Stimulated activated CD8-positive, alpha-beta memory T cell treated with anti-CD3 and anti-CD28 coated beads, Interleukin-7, amount 100 ng/mL, for 4 hours (primary cell): ENCODE data around the gene FNBP1L.

Source experiments
- DNase-seq, 2 donors: peaks; one replicate each; pipeline ENCODE4 v3.0.0-alpha.2; 2020; ENCODE audit warnings: low read depth in 2 of 2

FNBP1L gene

DNA sequence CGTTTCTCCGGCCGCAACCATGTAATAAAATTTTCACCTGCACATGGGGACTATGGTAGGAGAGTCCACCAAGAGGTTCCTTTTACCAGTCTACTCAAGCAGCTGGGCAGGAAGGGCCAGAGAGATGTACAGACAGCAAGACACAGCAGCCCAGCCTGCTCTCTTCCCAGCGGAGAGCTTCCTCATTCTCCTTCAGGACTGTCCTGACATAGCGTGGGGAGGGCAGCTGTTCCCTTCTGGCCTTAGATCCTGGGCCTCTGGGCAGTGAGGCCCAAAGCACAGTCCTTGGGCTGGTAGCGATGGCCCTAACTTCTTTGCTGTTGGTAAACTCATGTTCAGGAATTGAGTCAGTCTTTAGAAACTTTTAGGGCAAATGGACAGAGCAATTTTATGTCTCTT lies 144.6 kb downstream of the FNBP1L start:
- no peak for DNase-seq

DNA sequence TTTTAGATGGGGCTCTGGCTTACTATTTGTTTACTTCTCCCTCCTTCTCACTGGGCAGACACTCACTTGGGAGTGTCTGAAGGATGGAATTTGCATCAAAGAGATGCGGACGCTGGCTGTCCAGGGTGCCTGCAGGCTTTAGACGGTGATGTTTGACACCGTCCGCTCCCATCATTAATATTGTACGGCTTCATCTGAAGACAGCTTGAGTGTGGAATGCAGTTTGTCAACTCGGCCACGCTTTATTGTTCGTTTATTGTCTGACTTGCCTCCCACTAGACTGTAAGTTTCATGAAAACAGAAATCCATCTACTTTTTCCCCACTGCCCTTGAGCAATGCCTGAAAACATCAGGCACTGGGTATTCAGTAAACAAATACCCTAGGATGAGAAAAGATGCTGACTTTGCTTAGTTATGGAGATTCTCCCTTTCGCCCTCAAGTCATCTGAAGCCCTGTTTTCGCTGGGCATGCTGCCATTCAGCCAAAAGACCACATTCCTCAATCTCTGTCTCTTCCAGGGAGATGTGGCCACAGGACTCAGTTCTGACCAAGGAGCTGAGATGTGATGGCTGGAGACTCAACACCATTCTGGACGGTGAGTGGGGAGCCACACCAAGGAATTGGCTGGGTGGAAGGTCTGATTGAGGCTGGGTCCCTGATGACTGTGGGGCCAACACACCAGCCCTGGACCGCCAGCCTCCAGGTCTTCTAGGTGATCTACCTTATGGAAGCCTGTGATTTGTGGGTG lies 146.1 kb downstream of the FNBP1L start:
- no peak for DNase-seq

DNA sequence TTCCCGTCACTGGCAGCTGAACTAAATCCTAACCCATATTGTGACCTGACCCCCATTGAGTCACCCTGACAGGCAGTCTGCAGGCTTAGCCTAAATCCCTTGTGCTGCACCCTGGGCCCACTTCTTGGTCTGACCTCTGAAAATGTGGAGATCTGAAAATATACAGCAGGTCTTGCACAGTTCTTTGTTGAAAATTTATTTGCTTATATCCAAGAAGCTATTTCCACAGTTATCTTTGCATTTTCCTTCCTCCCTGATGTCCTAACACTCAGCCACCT lies 146.6 kb downstream of the FNBP1L start:
- no peak for DNase-seq

DNA sequence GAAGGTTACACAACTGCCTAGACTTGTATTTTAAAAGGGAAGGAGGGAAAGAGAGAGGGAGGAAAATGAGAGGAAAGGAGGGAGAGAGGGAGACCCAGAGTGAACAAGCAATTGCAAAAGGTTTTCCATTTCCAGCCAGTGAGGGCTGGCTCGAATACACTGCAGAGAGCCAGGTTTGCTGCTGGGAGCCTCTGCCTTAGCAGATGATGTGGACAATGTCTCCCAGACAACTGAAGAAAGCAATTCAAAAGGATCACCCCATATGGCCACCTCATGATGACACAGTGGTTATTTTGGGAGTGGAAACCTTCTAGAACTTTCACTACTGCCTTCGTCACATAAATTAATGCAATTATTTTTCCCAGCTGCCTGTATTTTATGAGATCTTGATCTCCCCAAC lies 147.3 kb downstream of the FNBP1L start:
- no peak for DNase-seq

DNA sequence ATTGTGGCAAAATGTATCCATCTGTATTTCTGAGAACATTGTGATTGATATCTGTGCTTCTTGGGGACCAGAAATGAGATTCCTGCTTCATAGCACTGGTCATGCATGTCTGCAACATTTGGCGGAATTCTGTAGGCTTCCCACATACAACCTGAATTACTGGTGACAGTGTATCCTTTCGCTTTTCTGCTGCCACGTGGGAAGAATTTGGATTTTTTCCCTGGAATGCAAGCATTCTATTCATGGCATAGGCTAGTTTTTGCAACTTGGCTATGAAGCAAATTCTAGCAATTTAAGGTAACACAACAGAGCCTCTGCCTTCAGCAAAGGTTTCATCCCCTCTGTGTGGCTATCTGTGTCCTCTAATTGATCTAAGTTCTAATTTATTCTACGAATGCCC lies 147.8 kb downstream of the FNBP1L start:
- DNase-seq, result no peak

DNA sequence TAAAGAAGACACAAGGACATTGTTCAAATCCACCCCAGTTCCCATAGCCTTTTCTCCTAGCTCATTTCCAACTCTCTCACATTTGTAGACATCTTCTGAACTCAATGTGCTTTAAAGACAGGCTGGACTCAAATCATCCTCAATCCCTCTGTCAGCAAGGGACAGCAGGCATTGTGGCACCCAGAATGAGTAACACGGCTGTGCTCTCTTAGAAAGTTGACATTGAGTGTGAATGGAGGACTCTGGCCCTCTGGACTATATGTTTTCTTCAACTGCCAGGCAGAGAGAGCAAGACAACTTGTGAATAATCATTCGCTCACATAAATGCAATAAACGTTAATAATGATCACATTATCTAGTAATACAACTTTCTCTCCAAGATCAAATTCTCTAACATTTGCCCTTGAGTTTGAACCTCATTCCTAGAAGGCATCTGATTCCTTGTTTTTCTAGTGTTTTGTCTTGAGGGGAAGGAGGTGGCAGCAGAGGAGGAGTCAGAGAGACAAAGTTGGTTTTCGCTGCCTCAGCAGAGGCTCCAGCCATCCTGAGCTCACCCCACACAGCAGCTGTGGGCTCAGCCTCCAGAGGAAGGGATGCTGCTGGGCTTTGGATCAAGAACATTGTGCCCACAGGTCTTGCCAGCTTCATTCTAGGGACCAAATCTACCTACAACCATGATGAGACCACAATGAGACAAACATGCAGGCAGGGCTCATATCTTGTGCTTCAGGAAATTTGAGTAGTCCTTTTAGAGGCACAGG lies 148.6 kb downstream of the FNBP1L start:
- DNase-seq, result no peak

DNA sequence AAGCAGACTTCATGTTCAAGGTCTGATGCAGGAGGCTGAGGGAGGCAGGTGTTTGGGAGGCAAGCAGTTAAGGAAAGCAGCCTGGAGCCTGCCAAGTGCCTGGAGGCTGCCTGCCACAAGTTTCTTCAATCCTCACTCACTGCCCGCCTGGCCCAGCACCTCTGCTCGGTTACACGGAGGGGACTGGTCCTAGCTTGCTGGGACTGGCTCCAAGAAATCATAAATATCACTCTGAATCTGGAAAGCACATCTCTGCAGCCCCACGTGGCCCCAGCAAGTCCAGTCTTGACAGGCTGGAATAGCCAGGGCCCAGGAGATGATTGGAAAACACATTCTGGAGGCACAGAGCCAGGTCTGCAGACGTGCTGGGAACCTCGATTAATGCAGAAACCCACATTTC lies 149.8 kb downstream of the FNBP1L start:
- DNase-seq, result no peak

DNA sequence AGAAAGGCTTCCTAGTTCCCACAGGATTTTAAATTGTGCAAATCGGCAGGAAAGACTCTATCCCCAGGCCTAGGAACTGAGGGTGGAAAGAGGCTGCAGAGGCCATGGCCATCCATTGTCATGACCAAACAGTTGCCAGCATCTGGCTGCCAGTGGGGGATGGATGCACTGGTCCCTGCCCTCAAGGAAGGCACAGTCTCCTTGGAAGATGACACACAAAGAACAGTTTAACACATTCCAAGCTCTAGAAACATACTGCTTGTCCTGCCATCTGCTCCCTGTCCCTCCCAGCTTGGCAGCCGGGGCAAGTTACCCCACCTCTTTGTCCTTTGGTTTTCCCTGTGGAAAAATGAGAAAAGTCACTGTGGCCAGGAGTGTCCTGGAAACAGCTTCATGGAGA lies 150.5 kb downstream of the FNBP1L start:
- no peak for DNase-seq

DNA sequence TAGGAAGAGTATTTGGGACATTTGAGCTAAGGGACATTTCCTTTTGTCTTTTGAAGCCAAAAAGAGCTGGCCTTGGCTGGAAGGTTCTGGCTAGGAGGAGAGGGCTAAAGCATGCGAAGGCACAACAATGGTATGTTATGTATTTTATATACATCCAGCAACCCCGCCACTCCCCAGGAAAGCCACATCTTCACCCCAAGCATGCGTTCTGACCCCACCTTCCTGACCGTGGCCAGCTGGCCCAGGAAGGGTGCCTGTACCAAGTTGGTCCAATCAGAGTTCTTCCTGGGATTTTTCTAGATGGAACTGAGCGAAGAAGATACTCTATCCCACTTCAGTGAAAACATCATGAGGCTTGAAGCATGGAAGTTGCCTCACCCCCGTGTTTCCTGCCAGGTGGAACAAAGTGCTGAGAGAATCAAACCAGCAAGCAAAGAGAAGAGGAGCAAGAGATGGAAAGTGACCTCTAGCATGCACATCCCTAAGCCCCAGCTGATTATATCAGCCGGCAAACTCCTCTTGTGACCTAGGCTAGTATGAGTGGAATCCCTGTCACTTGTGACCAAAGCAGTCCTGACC lies 151.0 kb downstream of the FNBP1L start:
- DNase-seq, result no peak

DNA sequence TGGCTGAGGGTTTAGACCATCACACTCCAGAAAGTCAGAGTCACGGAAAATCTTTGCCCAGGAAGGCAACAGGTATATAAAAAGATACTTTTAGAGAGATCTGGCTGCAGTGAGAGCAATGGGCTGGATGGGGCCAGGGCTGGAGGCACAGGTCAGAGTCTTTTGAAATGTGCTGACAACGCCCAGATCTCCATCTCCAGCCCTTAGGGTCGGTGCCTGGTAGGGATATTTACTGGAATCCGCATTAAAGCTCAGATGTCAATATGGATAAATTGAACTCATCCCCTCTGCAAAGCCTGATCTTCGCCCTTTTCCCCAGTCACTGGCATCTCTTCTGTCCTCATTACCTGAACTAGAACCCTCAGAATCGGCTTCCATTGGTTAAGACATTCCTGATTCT lies 151.6 kb downstream of the FNBP1L start:
- no peak for DNase-seq

DNA sequence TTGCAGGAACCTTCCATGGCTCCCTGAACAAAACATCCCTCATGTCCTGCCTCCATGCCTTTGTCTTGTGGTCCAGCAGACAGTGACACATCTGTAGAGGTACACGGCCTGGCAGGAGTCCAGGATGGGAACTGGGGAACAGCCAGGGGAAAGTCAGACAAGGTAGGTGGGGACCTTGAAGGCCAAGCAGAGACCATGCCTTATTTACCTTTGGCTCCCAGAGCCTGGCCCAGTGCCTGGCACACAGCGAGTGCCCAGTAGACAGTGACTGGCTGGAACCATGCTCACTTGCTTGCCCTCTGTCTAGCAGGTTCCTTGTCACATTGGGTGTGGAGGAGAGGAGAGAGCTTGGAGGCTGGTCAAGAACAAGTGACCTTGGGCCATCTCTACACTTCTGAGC lies 152.7 kb downstream of the FNBP1L start:
- no peak for DNase-seq

DNA sequence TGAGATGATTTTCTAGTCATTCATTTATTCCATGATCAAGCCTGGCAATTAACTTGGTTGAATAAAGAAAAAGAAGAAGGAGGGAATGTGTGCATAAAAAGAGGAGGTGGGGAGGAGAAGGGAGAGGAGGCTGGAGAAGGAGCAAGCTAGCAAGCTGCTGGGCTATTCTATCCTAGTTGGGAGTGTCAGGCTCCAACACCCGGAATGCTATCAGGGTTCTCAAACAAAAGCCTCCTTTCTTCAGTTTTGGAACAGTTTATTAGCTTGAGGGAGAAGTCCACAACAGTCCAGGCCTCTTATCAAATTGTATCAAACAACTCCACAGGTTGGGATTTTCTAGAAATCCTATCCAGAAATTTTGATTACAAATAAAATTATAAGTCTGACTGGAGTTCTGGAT lies 153.8 kb downstream of the FNBP1L start:
- no peak for DNase-seq

DNA sequence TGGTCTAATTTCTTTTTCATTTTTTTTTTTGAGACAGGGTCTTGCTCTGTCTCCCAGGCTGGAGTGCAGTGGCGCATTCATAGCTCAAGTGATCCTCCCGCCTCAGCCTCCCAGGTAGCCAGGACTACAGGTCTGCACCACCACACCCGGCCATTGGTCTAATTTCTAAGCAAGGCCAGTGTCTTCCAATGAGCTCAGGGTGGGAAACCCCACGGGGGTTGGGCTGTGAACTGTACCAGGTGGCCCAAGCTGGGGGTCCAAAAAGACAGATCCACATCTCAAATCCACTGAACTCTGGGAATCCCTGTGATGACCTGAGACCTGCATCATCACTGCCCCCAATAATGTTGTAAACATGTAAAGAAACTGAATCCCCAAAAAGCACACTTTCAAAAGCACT lies 154.2 kb downstream of the FNBP1L start:
- no peak for DNase-seq

DNA sequence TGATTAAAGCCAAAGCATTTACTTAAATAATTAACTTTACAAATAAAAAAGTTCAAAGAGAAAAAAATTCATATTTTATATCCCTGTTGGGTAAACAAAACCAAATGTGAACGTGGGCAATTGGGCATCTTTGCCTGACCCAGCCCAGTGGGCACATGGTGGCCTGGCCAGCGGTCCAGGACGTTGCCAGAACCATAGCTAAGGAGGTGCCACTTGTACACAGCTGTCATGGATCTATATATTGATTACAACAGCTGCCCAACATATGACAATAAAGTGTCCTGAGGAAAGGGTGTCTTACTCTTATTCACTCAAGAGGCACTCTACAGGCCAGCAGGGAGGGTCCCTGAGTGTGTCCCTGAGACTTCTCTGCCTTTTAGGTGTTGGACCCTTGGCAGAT lies 155.2 kb downstream of the FNBP1L start:
- no peak for DNase-seq

DNA sequence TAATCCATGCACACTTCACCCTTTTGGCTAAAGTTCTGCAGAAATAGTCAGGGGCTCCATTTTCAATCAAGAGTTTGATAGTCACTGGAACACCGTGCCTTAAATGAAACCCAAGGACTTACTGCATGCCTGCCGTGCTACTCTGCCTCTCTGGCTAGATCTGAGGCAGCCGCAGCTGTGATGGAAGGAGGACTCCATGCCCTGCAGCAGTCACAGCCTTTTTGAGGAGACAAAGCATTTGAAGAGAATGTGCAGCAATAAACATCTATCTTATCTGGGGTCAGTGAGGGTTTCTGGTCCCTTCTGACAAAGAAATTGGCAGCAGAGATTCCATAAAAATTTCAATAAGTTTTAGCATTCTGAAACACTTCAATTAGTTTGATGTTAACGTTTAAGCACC lies 155.7 kb downstream of the FNBP1L start:
- DNase-seq, result no peak
